ENCODE measurements around the gene CFAP57. TPM values are rescaled to one million over a fixed set of nuclear protein-coding genes. Genes with fewer than 3 reads are reported as not detected.

Gene CFAP57
- total and polyA plus RNA-seq, 4 experiments from 2014 or later: 0.07 TPM; not detected in 3

- POLR2A ChIA-PET (ENCODE audit: partially characterized antibody): no interaction called here
Observed at GRCh38 chr1:43243299-43243698, 71.2 kb downstream of the CFAP57 start.

GRCh38 chr1:43246466-43247213 lies 74.5 kb downstream of the CFAP57 start:
- H3K4me1 ChIP-seq (ENCODE audit: insufficient read depth, low read length): no peaks in the 10 kb centered on the region
- Mint-ChIP-seq H3K9me3 (peaks cover 0 to 2% (median 0%) of the 10 kb centered on the region in 8 donors), H3K27ac (no peak overlapping the region), H3K36me3 (no peaks in the 10 kb centered on the region), H3K4me1 (no peaks in the 10 kb centered on the region), H3K27me3 (peaks cover 4 to 7% of the 10 kb centered on the region in 2 donors), H3K4me3 (no peak overlapping the region)
- H3K27me3 ChIP-seq (ENCODE audit: insufficient read depth, low read length): no peaks in the 10 kb centered on the region
- no peak for DNase-seq
- intact Hi-C loops (cut with micrococcal nuclease): no loop called here
- ChIA-PET POLR2A (ENCODE audit: partially characterized antibody) (no interaction called here), CTCF (ENCODE audit: partially characterized antibody) (no interaction called here)
- H3K9me3 ChIP-seq (ENCODE audit: control insufficient read depth in 1 of 2, low read length in 2 of 2): no peaks in the 10 kb centered on the region
- H3K4me3 ChIP-seq (ENCODE audit: low read length in 2 of 2): no peak overlapping the region
- no peaks in the 10 kb centered on the region for H3K36me3 ChIP-seq (ENCODE audit: insufficient read depth, low read length)
- no peak overlapping the region for H3K27ac ChIP-seq (ENCODE audit: low read depth, low read length)

More at GRCh38 chr1:43243299-43243698, 71.2 kb downstream of the CFAP57 start:
- Histone ChIP-seq H3K9me3 (ENCODE audit: control insufficient read depth in 1 of 2, low read length in 2 of 2) (no peaks in the 10 kb centered on the region), H3K36me3 (ENCODE audit: insufficient read depth, low read length) (no peaks in the 10 kb centered on the region), H3K27me3 (ENCODE audit: insufficient read depth, low read length) (no peaks in the 10 kb centered on the region), H3K4me3 (ENCODE audit: low read length in 2 of 2) (no peak overlapping the region), H3K27ac (ENCODE audit: low read depth, low read length) (no peak overlapping the region), H3K4me1 (ENCODE audit: insufficient read depth, low read length) (no peaks in the 10 kb centered on the region)
- Mint-ChIP-seq H3K4me1 (no peaks in the 10 kb centered on the region), H3K27ac (no peak overlapping the region), H3K27me3 (peaks cover 6 to 8% of the 10 kb centered on the region in 2 donors), H3K9me3 (peaks cover 0 to 3% (median 0%) of the 10 kb centered on the region in 8 donors), H3K36me3 (no peaks in the 10 kb centered on the region), H3K4me3 (no peak overlapping the region)
- intact Hi-C loops (cut with micrococcal nuclease): no loop called here
- no peak for DNase-seq
- CTCF ChIA-PET (ENCODE audit: partially characterized antibody): interaction anchor here (1.7 kb wide), 1 partner anchor 171 kb away, joined by 5 read pairs; no protein-coding TSS in a partner anchor

- Histone ChIP-seq H3K36me3 (ENCODE audit: insufficient read depth, low read length) (no peaks in the 10 kb centered on the region), H3K27me3 (ENCODE audit: insufficient read depth, low read length) (no peaks in the 10 kb centered on the region), H3K4me1 (ENCODE audit: insufficient read depth, low read length) (no peaks in the 10 kb centered on the region), H3K9me3 (ENCODE audit: control insufficient read depth in 1 of 2, low read length in 2 of 2) (no peaks in the 10 kb centered on the region), H3K4me3 (ENCODE audit: low read length in 2 of 2) (no peak overlapping the region), H3K27ac (ENCODE audit: low read depth, low read length) (no peak overlapping the region)
- intact Hi-C loops (cut with micrococcal nuclease): no loop called here
- Mint-ChIP-seq H3K4me3 (no peak overlapping the region), H3K9me3 (peaks cover 0 to 2% (median 0%) of the 10 kb centered on the region in 8 donors), H3K4me1 (no peaks in the 10 kb centered on the region), H3K27ac (no peak overlapping the region), H3K36me3 (no peaks in the 10 kb centered on the region), H3K27me3 (peaks cover 4% of the 10 kb centered on the region in 2 donors)
- ChIA-PET CTCF (ENCODE audit: partially characterized antibody) (no interaction called here), POLR2A (ENCODE audit: partially characterized antibody) (no interaction called here)
- DNase-seq: no peak
Observed at GRCh38 chr1:43247256-43247921, 75.3 kb downstream of the CFAP57 start.

- no peaks in the 10 kb centered on the region for H3K36me3 Mint-ChIP-seq
- no peak for DNase-seq
- CTCF ChIA-PET (ENCODE audit: partially characterized antibody): no interaction called here
- H3K4me3 ChIP-seq (ENCODE audit: low read length in 2 of 2): no peak overlapping the region
- no peaks in the 10 kb centered on the region for H3K27me3 ChIP-seq (ENCODE audit: insufficient read depth, low read length)
- no peak overlapping the region for H3K27ac Mint-ChIP-seq
- no peaks in the 10 kb centered on the region for H3K36me3 ChIP-seq (ENCODE audit: insufficient read depth, low read length)
- H3K27ac ChIP-seq (ENCODE audit: low read depth, low read length): no peak overlapping the region
- H3K27me3 Mint-ChIP-seq: peaks cover 4 to 8% of the 10 kb centered on the region in 2 donors
- intact Hi-C loops (cut with micrococcal nuclease): no loop called here
- H3K9me3 Mint-ChIP-seq: peaks cover 0 to 2% (median 0%) of the 10 kb centered on the region in 8 donors
- no peaks in the 10 kb centered on the region for H3K4me1 ChIP-seq (ENCODE audit: insufficient read depth, low read length)
- no peaks in the 10 kb centered on the region for H3K9me3 ChIP-seq (ENCODE audit: control insufficient read depth in 1 of 2, low read length in 2 of 2)
- POLR2A ChIA-PET (ENCODE audit: partially characterized antibody): no interaction called here
- H3K4me1 Mint-ChIP-seq: no peaks in the 10 kb centered on the region
- H3K4me3 Mint-ChIP-seq: no peak overlapping the region
Observed at GRCh38 chr1:43250351-43250761, 78.2 kb downstream of the CFAP57 start.

GRCh38 chr1:43251024-43251423 lies 78.9 kb downstream of the CFAP57 start:
- Histone ChIP-seq H3K9me3 (ENCODE audit: control insufficient read depth in 1 of 2, low read length in 2 of 2) (no peaks in the 10 kb centered on the region), H3K27me3 (ENCODE audit: insufficient read depth, low read length) (no peaks in the 10 kb centered on the region), H3K4me1 (ENCODE audit: insufficient read depth, low read length) (no peaks in the 10 kb centered on the region), H3K4me3 (ENCODE audit: low read length in 2 of 2) (no peak overlapping the region), H3K36me3 (ENCODE audit: insufficient read depth, low read length) (no peaks in the 10 kb centered on the region), H3K27ac (ENCODE audit: low read depth, low read length) (no peak overlapping the region)
- intact Hi-C loops (cut with micrococcal nuclease): no loop called here
- Mint-ChIP-seq H3K36me3 (no peaks in the 10 kb centered on the region), H3K27me3 (peaks cover 3 to 8% of the 10 kb centered on the region in 2 donors), H3K4me3 (no peak overlapping the region), H3K9me3 (peaks cover 0 to 2% (median 0%) of the 10 kb centered on the region in 8 donors), H3K4me1 (no peaks in the 10 kb centered on the region), H3K27ac (no peak overlapping the region)
- DNase-seq: no peak
- POLR2A ChIA-PET (ENCODE audit: partially characterized antibody): no interaction called here
- CTCF ChIA-PET (ENCODE audit: partially characterized antibody): no interaction called here

- no peaks in the 10 kb centered on the region for H3K4me1 ChIP-seq (ENCODE audit: insufficient read depth, low read length)
- ChIA-PET POLR2A (ENCODE audit: partially characterized antibody) (no interaction called here), CTCF (ENCODE audit: partially characterized antibody) (no interaction called here)
- no peaks in the 10 kb centered on the region for H3K36me3 ChIP-seq (ENCODE audit: insufficient read depth, low read length)
- Mint-ChIP-seq H3K4me3 (no peak overlapping the region), H3K9me3 (no peaks in the 10 kb centered on the region), H3K36me3 (no peaks in the 10 kb centered on the region), H3K4me1 (no peaks in the 10 kb centered on the region), H3K27me3 (peaks cover 3 to 9% of the 10 kb centered on the region in 2 donors), H3K27ac (no peak overlapping the region)
- intact Hi-C loops (cut with micrococcal nuclease): no loop called here
- no peak for DNase-seq
- no peak overlapping the region for H3K4me3 ChIP-seq (ENCODE audit: low read length in 2 of 2)
- H3K27ac ChIP-seq (ENCODE audit: low read depth, low read length): no peak overlapping the region
- no peaks in the 10 kb centered on the region for H3K27me3 ChIP-seq (ENCODE audit: insufficient read depth, low read length)
- H3K9me3 ChIP-seq (ENCODE audit: control insufficient read depth in 1 of 2, low read length in 2 of 2): no peaks in the 10 kb centered on the region
Observed at GRCh38 chr1:43252225-43252624, 80.1 kb downstream of the CFAP57 start.

GRCh38 chr1:43253173-43253572 lies 81.0 kb downstream of the CFAP57 start:
- Mint-ChIP-seq H3K4me3 (no peak overlapping the region), H3K9me3 (peaks cover 0 to 2% (median 0%) of the 10 kb centered on the region in 8 donors), H3K36me3 (no peaks in the 10 kb centered on the region), H3K27ac (peak overlapping the region in 1 of 7 donors; percentile 59), H3K4me1 (no peaks in the 10 kb centered on the region), H3K27me3 (peaks cover 3 to 9% of the 10 kb centered on the region in 2 donors)
- no peaks in the 10 kb centered on the region for H3K36me3 ChIP-seq (ENCODE audit: insufficient read depth, low read length)
- H3K27me3 ChIP-seq (ENCODE audit: insufficient read depth, low read length): no peaks in the 10 kb centered on the region
- POLR2A ChIA-PET (ENCODE audit: partially characterized antibody): no interaction called here
- no peak overlapping the region for H3K4me3 ChIP-seq (ENCODE audit: low read length in 2 of 2)
- CTCF ChIA-PET (ENCODE audit: partially characterized antibody): no interaction called here
- H3K9me3 ChIP-seq (ENCODE audit: control insufficient read depth in 1 of 2, low read length in 2 of 2): no peaks in the 10 kb centered on the region
- intact Hi-C loops (cut with micrococcal nuclease): no loop called here
- no peaks in the 10 kb centered on the region for H3K4me1 ChIP-seq (ENCODE audit: insufficient read depth, low read length)
- H3K27ac ChIP-seq (ENCODE audit: low read depth, low read length): no peak overlapping the region
- DNase-seq: no peak

All from CD4-positive, alpha-beta memory T cell (primary cell).